GM21447 (cell line): ENCODE measurements around the gene GIT1.

Source experiments
- ATAC-seq: cut with Tn5 transposase; IDR thresholded peaks from one replicate; pipeline ENCODE4 v1.9.1; 2021; ENCODE audit not compliant: unreplicated experiment

GIT1 gene

GRCh38 chr17:29581583-29582253 is 7.7 kb downstream of the GIT1 start:
- no peak for ATAC-seq

GRCh38 chr17:29579866-29580771 is 9.3 kb downstream of the GIT1 start:
- ATAC-seq = no peak

GRCh38 chr17:29578626-29579485 is 10.6 kb downstream of the GIT1 start:
- ATAC-seq = no peak

- ATAC-seq = no peak
Observed at GRCh38 chr17:29577385-29578211, 11.8 kb downstream of the GIT1 start.

GRCh38 chr17:29577001-29577370 is 12.5 kb downstream of the GIT1 start:
- no peak for ATAC-seq

- ATAC-seq = no peak
Observed at GRCh38 chr17:29576214-29577000, 13.0 kb downstream of the GIT1 start.

GRCh38 chr17:29575511-29576213 is 13.8 kb downstream of the GIT1 start:
- no peak for ATAC-seq

- ATAC-seq = no peak
Observed at GRCh38 chr17:29574732-29575510, 14.5 kb downstream of the GIT1 start.

GRCh38 chr17:29573871-29574731 is 15.3 kb downstream of the GIT1 start:
- ATAC-seq = no peak

- no peak for ATAC-seq
Observed at GRCh38 chr17:29573558-29573869, 15.9 kb downstream of the GIT1 start.

- ATAC-seq = no peak
Observed at GRCh38 chr17:29572691-29573557, 16.5 kb downstream of the GIT1 start.

- no peak for ATAC-seq
Observed at GRCh38 chr17:29571883-29572681, 17.4 kb downstream of the GIT1 start.

- no peak for ATAC-seq
Observed at GRCh38 chr17:29571486-29571882, 18.0 kb downstream of the GIT1 start.

GRCh38 chr17:29570521-29570920 is 18.9 kb downstream of the GIT1 start:
- no peak for ATAC-seq

GRCh38 chr17:29569245-29569950 is 20.1 kb downstream of the GIT1 start:
- no peak for ATAC-seq
